Fibroblast of villous mesenchyme (primary cell): ENCODE measurements around the gene IGF1R. TPM values are rescaled to one million over a fixed set of nuclear protein-coding genes. Genes with fewer than 3 reads are reported as not detected.

Experiments used
- DNase-seq: peaks from one replicate; pipeline ENCODE4 v3.0.0-alpha.2; 2010; ENCODE audit warnings: low read depth
- H3K4me3 ChIP-seq: 2 replicates; pipeline ENCODE4 v1.5.1; 2011; ENCODE audit warnings: low read depth, mild to moderate bottlenecking, low read length
- total RNA-seq: library from RNA; depleted of rRNA; stranded (reverse); fragments of >200 nt; gene quantifications from 2 replicates; pipeline ENCODE4 v1.2.3, GENCODE V29; 2012
- TF ChIP-seq, protein P1 (sequence below): IDR thresholded peaks from 2 replicates; pipeline ENCODE4 v1.5.1; 2012; ENCODE audit warnings: low read depth, mild to moderate bottlenecking, low read length; ENCODE audit not compliant: insufficient read depth

The IGF1R gene
- total RNA-seq, 1 donor = 19.4 TPM

DNA sequence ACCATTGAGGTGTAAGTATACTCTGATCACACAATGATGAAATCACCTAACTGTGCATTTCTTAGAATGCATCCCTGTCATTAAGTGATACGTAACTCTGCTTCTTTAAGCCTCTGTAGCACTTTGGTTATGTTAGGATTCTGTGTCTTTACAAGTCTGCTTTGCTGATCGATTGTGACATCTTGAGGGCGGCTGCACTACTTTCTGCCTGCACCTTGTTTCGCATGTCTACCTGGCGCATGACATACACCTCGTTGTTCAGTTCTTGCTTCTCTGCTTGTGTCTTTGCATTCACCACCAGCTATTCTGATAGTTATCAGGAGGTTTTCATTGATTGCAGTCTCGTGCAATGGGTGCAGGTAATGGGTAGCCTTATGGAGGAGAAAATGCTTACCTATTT lies 32.7 kb downstream of the IGF1R start:
- H3K4me3 ChIP-seq = no peak overlapping the region
- DNase-seq = no peak
- TF ChIP-seq, protein P1, sequence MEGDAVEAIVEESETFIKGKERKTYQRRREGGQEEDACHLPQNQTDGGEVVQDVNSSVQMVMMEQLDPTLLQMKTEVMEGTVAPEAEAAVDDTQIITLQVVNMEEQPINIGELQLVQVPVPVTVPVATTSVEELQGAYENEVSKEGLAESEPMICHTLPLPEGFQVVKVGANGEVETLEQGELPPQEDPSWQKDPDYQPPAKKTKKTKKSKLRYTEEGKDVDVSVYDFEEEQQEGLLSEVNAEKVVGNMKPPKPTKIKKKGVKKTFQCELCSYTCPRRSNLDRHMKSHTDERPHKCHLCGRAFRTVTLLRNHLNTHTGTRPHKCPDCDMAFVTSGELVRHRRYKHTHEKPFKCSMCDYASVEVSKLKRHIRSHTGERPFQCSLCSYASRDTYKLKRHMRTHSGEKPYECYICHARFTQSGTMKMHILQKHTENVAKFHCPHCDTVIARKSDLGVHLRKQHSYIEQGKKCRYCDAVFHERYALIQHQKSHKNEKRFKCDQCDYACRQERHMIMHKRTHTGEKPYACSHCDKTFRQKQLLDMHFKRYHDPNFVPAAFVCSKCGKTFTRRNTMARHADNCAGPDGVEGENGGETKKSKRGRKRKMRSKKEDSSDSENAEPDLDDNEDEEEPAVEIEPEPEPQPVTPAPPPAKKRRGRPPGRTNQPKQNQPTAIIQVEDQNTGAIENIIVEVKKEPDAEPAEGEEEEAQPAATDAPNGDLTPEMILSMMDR = no peak

DNA sequence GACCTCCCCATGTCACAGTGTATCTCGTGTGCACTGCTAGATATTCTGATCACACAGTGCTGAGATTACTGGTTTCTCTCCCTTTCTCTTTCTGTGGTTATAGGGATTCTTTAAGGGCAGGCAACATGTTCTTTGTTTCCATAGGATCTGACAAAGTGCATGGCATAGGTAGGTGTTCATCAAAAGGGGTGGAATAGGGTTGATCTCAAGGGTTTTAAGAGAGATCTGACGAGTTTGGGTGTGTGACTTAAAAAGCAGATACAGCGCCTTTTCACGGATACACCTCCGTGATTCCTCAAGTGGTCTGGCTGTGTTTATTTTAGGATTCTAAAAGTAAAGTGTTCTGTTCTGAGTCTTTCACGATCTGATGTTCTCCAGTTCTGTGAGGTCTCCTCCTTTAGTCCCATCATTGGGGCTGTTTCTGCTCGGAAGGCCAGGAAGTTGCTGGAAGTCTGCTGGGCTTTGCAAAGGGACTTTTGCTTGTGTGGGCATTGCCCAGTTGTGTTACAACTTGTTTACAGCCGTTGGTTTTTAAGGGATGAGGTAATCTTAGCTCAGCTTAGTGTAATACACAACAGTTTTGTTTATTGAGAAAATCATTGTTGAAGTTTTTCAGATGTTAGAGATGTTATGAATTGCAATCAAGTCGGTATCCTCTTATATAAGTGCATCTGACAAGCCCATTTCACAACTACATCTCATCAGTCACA lies 34.8 kb downstream of the IGF1R start:
- H3K4me3 ChIP-seq = no peak overlapping the region
- peak; percentile 88 for DNase-seq
- TF ChIP-seq, protein P1 = no peak

DNA sequence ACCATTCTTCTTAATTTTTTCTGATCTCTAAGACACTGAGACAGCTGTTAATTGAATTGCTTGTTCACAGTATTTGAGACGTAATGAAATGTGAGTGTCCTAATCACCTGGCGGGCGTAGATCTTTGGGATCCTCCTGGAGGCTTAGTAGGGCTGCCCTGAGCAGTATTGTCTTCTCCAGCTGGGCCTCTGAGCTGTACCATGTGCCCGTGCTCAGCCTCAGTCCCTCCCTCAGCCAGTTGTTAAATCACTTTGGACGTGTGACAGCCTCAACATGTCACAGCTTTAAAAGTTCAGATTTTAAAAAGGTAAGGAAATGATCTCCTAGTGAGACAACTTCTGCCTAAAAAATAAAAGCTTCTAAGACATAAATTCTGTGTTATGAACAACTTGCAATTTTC lies 35.5 kb downstream of the IGF1R start:
- no peak for DNase-seq
- TF ChIP-seq, protein P1 = no peak

DNA sequence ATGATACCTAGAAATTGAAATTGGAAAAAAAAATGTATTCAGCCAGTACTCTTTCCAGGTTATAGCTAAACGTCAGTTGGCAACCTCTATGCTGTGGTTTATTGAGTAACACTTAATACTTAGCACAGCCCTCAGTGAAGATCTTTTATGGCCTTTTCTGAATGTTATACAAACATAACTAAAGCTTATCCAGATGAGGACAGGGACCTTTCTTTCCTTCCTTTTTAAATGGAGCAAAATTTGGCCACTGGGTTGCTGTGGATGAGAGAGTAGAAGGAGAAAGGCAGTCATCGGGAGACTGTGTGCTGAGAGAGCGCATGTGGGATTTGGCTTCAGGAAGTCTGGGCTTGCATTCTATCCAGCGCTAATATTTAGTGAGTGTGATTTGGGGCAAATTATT lies 36.1 kb downstream of the IGF1R start:
- TF ChIP-seq, protein P1 = no peak
- H3K4me3 ChIP-seq = no peak overlapping the region
- peak; percentile 95 for DNase-seq

More for the DNA sequence above, 35.5 kb downstream of the IGF1R start:
- H3K4me3 ChIP-seq = no peak overlapping the region

DNA sequence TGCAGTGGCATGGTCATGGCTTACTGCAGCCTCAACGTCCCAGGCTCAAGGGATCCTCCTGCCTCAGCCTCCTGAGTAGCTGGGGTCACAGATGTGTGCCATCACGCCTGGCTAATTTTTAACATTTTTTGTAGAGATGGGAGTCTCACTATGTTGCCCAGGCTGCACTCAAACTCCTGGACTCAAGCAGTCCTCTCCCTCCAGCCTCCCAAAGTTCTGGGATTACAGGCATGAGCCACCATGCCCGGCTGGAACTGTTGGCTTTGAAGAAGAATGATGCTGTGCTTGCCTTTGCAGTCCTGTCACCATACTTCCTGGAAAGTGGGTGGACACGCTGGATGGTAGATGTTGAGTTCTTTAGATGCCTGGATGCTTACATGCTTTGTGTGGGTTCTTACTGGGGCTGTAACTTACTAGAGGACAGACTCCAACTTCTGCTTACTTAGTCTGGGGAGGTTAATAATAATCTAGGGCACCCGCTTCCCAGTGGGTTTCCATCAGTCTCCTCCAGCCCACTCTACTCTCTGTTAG lies 36.7 kb downstream of the IGF1R start:
- DNase-seq = no peak
- TF ChIP-seq, protein P1 = no peak
- no peak overlapping the region for H3K4me3 ChIP-seq

DNA sequence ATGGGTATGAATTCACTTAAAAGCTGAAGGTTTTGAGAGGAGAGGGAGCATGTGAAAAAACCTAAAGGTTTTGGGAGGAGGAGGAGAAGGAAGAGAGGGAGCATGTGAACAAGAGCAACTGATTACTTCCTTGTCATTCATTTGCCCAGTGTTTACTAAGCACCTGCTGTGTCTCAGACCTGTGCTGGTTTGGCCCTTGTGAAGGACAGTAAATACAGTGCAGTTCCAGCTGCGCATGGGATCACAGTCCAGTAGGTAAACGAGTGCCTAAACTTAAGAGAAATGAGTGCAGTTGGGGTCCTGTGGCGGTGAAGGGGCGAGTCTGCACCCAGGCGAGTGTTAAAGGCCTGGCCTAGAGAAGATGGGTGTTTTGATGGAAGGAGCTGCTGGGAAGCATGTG lies 38.6 kb downstream of the IGF1R start:
- TF ChIP-seq, protein P1 = no peak
- DNase-seq = no peak
- no peak overlapping the region for H3K4me3 ChIP-seq
